Endothelial cell of umbilical vein (primary cell): ENCODE measurements around the gene S100A7. TPM values are rescaled to one million over a fixed set of nuclear protein-coding genes. Genes with fewer than 3 reads are reported as not detected.
A peak's percentile ranks its signal among the peaks of the same experiment; 100 is the strongest.

Experiments used
- BruUV-seq: library from RNA; stranded (reverse); fragments of 400-500 nt; replicated peaks from 2 replicates; lab custom pipeline; 2021; lab: Mats Ljungman, UMichigan
- CTCF ChIA-PET: fragments of 300-600, 350-600 bp; sonication (Branson Sonifier 250); formaldehyde crosslinking; loops from one replicate; lab custom pipeline; 2021; ENCODE audit warnings: antibody characterized with exemption, inconsistent platforms; lab: Charles Lee
- POLR2A ChIA-PET: fragments of 300-600, 350-600 bp; sonication (Branson Sonifier 250); formaldehyde crosslinking; loops from one replicate; lab custom pipeline; 2021; ENCODE audit warnings: antibody characterized with exemption, inconsistent platforms; lab: Charles Lee
- DNase-seq: peaks from one replicate; pipeline ENCODE4 v3.0.0-alpha.2; 2011; ENCODE audit warnings: low read depth, low spot score
- FAIRE-seq: peaks from 2 replicates; lab custom pipeline; 2011; peaks lifted over from hg19 to GRCh38; lab: Jason Lieb, UNC
- H2AFZ ChIP-seq: 2 replicates; pipeline ENCODE4 v1.6.0; 2012; ENCODE audit warnings: low read depth, low read length, control low read depth, inconsistent platforms
- H3K27ac ChIP-seq: 2 replicates; pipeline ENCODE4 v1.5.1; 2011; ENCODE audit warnings: low read depth, mild to moderate bottlenecking, control low read depth, low read length, moderate library complexity; ENCODE audit not compliant: insufficient read depth
- H3K27me3 ChIP-seq, 2 experiments: 2 replicates each; pipeline versions ENCODE4 v1.6.0 to v1.6.1; 2011; ENCODE audit warnings: low read length in 2 of 2, mixed read lengths in 1 of 2; ENCODE audit not compliant: control insufficient read depth in 2 of 2, insufficient read depth in 2 of 2
- H3K36me3 ChIP-seq, 2 experiments: 2 replicates in 1 of 2; 3 replicates in 1 of 2; pipeline ENCODE4 v1.5.1; 2011; ENCODE audit warnings: low read length in 2 of 2, mild to moderate bottlenecking in 1 of 2, moderate library complexity in 1 of 2; ENCODE audit not compliant: control insufficient read depth in 2 of 2, insufficient read depth in 2 of 2; ENCODE audit errors: extremely low read depth in 1 of 2
- H3K4me1 ChIP-seq: 3 replicates; pipeline ENCODE4 v1.5.1; 2011; ENCODE audit warnings: mild to moderate bottlenecking, low read length; ENCODE audit not compliant: control insufficient read depth, insufficient read depth; ENCODE audit errors: extremely low read depth
- H3K4me2 ChIP-seq: 2 replicates; pipeline ENCODE4 v1.6.1; 2011; ENCODE audit warnings: low read length, control low read depth, mixed read lengths; ENCODE audit not compliant: insufficient read depth
- H3K4me3 ChIP-seq, 3 experiments: fragments of 200-600 bp in 1 of 3; sonication (generic), shearing (Covaris generic) in 1 of 3; replicated peaks in 1 of 3; 2 replicates each; pipeline ENCODE4 v1.5.1; 2011 to 2016; ENCODE audit warnings: control low read depth in 3 of 3, low read length in 3 of 3, mild to moderate bottlenecking in 2 of 3, inconsistent platforms in 1 of 3, low read depth in 1 of 3, moderate library complexity in 1 of 3; ENCODE audit not compliant: insufficient read depth in 1 of 3
- H3K79me2 ChIP-seq: 2 replicates; pipeline ENCODE4 v1.6.0; 2012; ENCODE audit warnings: low read length, inconsistent platforms; ENCODE audit not compliant: control insufficient read depth, insufficient read depth
- H3K9ac ChIP-seq: replicated peaks from 2 replicates; pipeline ENCODE3; 2011; ENCODE audit warnings: low read length, control low read depth; ENCODE audit not compliant: insufficient read depth; ENCODE audit errors: extremely low read depth
- H3K9me1 ChIP-seq: replicated peaks from 3 replicates; pipeline ENCODE4 v1.6.0; 2011; ENCODE audit warnings: mild to moderate bottlenecking, low read length; ENCODE audit not compliant: control insufficient read depth, insufficient read depth; ENCODE audit errors: extremely low read depth
- H3K9me3 ChIP-seq: replicated peaks from 2 replicates; pipeline ENCODE4 v1.5.1; 2012; ENCODE audit warnings: low read length, inconsistent platforms; ENCODE audit not compliant: control insufficient read depth, insufficient read depth
- H4K20me1 ChIP-seq: replicated peaks from 2 replicates; pipeline ENCODE3; 2011; ENCODE audit warnings: mild to moderate bottlenecking, low read length; ENCODE audit not compliant: control insufficient read depth, insufficient read depth; ENCODE audit errors: extremely low read depth
- EZH2 ChIP-seq: IDR thresholded peaks from 2 replicates; pipeline ENCODE4 v1.6.1; 2012; ENCODE audit warnings: borderline replicate concordance, low read depth, mild to moderate bottlenecking, moderate library complexity, low read length, inconsistent platforms; ENCODE audit not compliant: severe bottlenecking
- FOS ChIP-seq: IDR thresholded peaks from 2 replicates; pipeline ENCODE4 v1.6.1; 2011; ENCODE audit warnings: mild to moderate bottlenecking, low read length, moderate library complexity, borderline replicate concordance; ENCODE audit not compliant: insufficient read depth
- GATA2 ChIP-seq: IDR thresholded peaks from 2 replicates; pipeline ENCODE4 v1.7.0; 2011; ENCODE audit warnings: low read depth, mild to moderate bottlenecking, moderate library complexity, mixed read lengths, low read length; ENCODE audit not compliant: insufficient read length, insufficient read depth
- JUN ChIP-seq: IDR thresholded peaks from 2 replicates; pipeline ENCODE4 v1.6.1; 2011; ENCODE audit warnings: borderline replicate concordance, low read depth; ENCODE audit not compliant: insufficient read length, insufficient read depth
- MYC ChIP-seq: IDR thresholded peaks from one replicate; pipeline ENCODE4 v1.6.1; 2011; ENCODE audit warnings: mild to moderate bottlenecking, low read depth, low read length
- POLR2A ChIP-seq: IDR thresholded peaks from 2 replicates; pipeline ENCODE4 v1.6.1; 2012; ENCODE audit warnings: low read depth, mild to moderate bottlenecking, control low read depth, low read length
- POLR2AphosphoS5 ChIP-seq: IDR thresholded peaks from 2 replicates; pipeline ENCODE4 v1.6.1; 2012; ENCODE audit warnings: low read depth, mild to moderate bottlenecking, control low read depth, low read length, moderate library complexity; ENCODE audit not compliant: insufficient read depth
- dilution Hi-C: fragments of 300-500 bp; cut with MboI; formaldehyde crosslinking; loops from one replicate; pipeline ENCODE4 v1.15.0; 2019; ENCODE audit warnings: low sequenced_read_pairs; ENCODE audit not compliant: extremely low pct_ligation_motif_present
- intact Hi-C: fragments of 100-400 bp; cut with micrococcal nuclease; formaldehyde crosslinking; loops from one replicate; pipeline ENCODE4 v1.10.0; 2022
- polyA plus RNA-seq, 4 experiments: library from polyadenylated mRNA; depleted of rRNA in 3 of 4; stranded (reverse) in 3 of 4; unstranded in 1 of 4; fragments of >200 nt; gene quantifications; 2 replicates each; pipeline versions ENCODE4 v1.2.1 to v1.2.3, GENCODE V29; 2011 to 2012; ENCODE audit warnings: missing spikeins in 1 of 4
- total RNA-seq: library from RNA; stranded (reverse); gene quantifications from 2 replicates; pipeline ENCODE4 v1.2.3, GENCODE V29; 2021
- TF ChIP-seq, protein P1 (sequence below), 2 donors: IDR thresholded peaks; 1 replicate in 1 of 2; 2 replicates in 1 of 2; pipeline ENCODE4 v1.5.1; 2011; ENCODE audit warnings: low read length in 2 of 2, mild to moderate bottlenecking in 2 of 2, moderate library complexity in 2 of 2, control low read depth in 1 of 2, inconsistent platforms in 1 of 2, low read depth in 1 of 2; ENCODE audit not compliant: insufficient read depth in 1 of 2; ENCODE audit errors: extremely low read depth in 1 of 2

The S100A7 gene
- total and polyA plus RNA-seq, 2 donors (not counting 3 experiments of a cell fraction or from before 2014, with no cell fraction given): not detected

DNA sequence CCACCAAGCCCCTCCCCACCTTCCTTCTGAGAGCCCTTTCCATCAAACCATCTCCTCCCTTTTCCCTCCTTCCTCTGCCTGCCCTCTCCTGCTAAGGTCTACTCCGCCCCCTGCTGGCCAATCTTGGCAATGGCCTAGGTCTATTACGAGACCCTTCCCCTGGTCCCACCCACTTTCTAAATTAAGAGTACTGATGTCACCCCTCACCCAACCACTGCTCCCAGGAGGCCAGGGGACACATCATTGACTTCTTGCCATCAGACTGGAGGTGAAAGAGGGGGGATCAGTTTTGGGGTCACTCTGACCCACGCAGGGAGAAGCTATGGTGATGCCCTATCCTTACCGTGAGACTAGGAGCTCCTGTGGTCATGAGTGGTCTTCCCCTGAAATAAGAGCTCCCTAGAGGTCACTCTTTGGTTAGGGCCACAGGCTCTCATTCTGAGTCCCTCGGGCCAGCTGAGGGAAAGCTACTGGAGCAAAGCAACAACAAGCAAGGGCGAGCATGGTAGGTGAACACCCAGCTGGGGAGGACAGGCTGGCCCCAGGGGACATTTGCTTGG, 34.6 kb upstream of the S100A7 start:
- no peaks in the 10 kb centered on the region for H3K9me3 ChIP-seq
- H3K36me3 ChIP-seq: no peaks in the 10 kb centered on the region
- H3K9me1 ChIP-seq: no peaks in the 10 kb centered on the region
- no peak overlapping the region for H3K4me3 ChIP-seq
- no peak overlapping the region for H3K4me2 ChIP-seq
- POLR2A ChIA-PET: no interaction called here
- no peaks in the 10 kb centered on the region for H4K20me1 ChIP-seq
- no peak for TF ChIP-seq EZH2
- TF ChIP-seq MYC: no peak
- TF ChIP-seq, protein P1, sequence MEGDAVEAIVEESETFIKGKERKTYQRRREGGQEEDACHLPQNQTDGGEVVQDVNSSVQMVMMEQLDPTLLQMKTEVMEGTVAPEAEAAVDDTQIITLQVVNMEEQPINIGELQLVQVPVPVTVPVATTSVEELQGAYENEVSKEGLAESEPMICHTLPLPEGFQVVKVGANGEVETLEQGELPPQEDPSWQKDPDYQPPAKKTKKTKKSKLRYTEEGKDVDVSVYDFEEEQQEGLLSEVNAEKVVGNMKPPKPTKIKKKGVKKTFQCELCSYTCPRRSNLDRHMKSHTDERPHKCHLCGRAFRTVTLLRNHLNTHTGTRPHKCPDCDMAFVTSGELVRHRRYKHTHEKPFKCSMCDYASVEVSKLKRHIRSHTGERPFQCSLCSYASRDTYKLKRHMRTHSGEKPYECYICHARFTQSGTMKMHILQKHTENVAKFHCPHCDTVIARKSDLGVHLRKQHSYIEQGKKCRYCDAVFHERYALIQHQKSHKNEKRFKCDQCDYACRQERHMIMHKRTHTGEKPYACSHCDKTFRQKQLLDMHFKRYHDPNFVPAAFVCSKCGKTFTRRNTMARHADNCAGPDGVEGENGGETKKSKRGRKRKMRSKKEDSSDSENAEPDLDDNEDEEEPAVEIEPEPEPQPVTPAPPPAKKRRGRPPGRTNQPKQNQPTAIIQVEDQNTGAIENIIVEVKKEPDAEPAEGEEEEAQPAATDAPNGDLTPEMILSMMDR (IDR thresholded peaks at IDR 0.05; ENCODE audit: extremely low read depth in 1 of 2, insufficient read depth in 1 of 2, low read depth in 1 of 2, low read length in 2 of 2): peak; percentile 80 to 88
- H3K27ac ChIP-seq: no peak overlapping the region
- no peaks in the 10 kb centered on the region for H3K79me2 ChIP-seq
- dilution Hi-C loops (no loop called here), intact Hi-C loops (loop anchor here (1.0 kb wide), 2 partner anchors 30 to 143 kb away; no protein-coding TSS in a partner anchor)
- H3K27me3 ChIP-seq: peaks cover 7 to 16% of the 10 kb centered on the region in 2 experiments
- CTCF ChIA-PET: interaction anchor here (0.6 to 6.4 kb wide), 24 partner anchors 9 to 256 kb away, joined by 3 to 331 read pairs (median 4); partner anchors contain the start of genes PGLYRP4, S100A6 and S100A9
- no peaks in the 10 kb centered on the region for H3K4me1 ChIP-seq
- FAIRE-seq: peak; percentile 70
- BruUV-seq: no TSS peak
- no peak overlapping the region for H2AFZ ChIP-seq
- DNase-seq: peak; percentile 60
- H3K9ac ChIP-seq: no peak overlapping the region

DNA sequence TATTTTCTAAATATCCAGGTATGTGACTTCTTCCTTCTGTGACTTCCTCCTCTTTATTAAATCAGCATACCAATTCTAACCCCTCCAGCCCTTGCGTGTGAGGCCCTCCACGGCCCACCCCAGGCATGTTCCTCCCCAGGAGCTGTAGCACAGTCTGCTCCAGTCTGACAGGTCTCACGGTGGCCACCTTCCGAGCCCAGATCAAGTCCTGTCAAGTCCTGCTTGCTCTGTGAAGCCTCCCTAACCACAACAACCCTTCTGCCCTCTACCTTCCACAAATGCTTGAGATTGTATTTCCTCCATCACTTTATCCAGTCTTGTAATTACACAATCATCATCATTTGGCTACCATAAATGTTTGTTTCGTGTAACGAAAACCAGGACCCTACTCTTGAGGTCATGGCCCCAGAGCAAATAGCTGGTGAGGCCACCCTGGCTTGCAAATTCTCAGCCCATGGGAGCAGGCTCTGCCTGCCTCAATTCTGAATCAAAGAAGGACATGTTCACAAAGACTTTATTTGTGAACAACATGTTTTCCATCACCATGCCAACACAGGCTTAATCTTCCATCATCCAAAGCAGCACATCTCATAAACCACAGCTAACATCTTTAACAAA, 33.0 kb upstream of the S100A7 start:
- TF ChIP-seq MYC (no peak), JUN (no peak), EZH2 (no peak), FOS (no peak), GATA2 (no peak), POLR2A (no peak), POLR2AphosphoS5 (no peak)
- TF ChIP-seq, protein P1 (IDR thresholded peaks at IDR 0.05; ENCODE audit: extremely low read depth in 1 of 2, insufficient read depth in 1 of 2, low read depth in 1 of 2, low read length in 2 of 2): no peak
- Histone ChIP-seq H3K27me3 (peaks cover 5 to 18% of the 10 kb centered on the region in 2 experiments), H3K9ac (no peak overlapping the region), H3K27ac (no peak overlapping the region), H2AFZ (no peak overlapping the region), H4K20me1 (no peaks in the 10 kb centered on the region), H3K4me1 (no peaks in the 10 kb centered on the region), H3K4me3 (no peak overlapping the region), H3K9me3 (no peaks in the 10 kb centered on the region), H3K4me2 (no peak overlapping the region), H3K9me1 (no peaks in the 10 kb centered on the region), H3K36me3 (no peaks in the 10 kb centered on the region), H3K79me2 (no peaks in the 10 kb centered on the region)
- dilution Hi-C loops: no loop called here
- FAIRE-seq (no peak), DNase-seq (no peak)
- ChIA-PET CTCF (interaction anchor here (3.1 to 6.4 kb wide), 2 partner anchors 27 to 139 kb away, joined by 33 to 331 read pairs; partner anchors contain the start of genes PGLYRP4 and S100A9), POLR2A (no interaction called here)
- no TSS peak for BruUV-seq
- intact Hi-C loops: no loop called here
